ENCODE results near the gene TAF4.

The TAF4 gene

DNA sequence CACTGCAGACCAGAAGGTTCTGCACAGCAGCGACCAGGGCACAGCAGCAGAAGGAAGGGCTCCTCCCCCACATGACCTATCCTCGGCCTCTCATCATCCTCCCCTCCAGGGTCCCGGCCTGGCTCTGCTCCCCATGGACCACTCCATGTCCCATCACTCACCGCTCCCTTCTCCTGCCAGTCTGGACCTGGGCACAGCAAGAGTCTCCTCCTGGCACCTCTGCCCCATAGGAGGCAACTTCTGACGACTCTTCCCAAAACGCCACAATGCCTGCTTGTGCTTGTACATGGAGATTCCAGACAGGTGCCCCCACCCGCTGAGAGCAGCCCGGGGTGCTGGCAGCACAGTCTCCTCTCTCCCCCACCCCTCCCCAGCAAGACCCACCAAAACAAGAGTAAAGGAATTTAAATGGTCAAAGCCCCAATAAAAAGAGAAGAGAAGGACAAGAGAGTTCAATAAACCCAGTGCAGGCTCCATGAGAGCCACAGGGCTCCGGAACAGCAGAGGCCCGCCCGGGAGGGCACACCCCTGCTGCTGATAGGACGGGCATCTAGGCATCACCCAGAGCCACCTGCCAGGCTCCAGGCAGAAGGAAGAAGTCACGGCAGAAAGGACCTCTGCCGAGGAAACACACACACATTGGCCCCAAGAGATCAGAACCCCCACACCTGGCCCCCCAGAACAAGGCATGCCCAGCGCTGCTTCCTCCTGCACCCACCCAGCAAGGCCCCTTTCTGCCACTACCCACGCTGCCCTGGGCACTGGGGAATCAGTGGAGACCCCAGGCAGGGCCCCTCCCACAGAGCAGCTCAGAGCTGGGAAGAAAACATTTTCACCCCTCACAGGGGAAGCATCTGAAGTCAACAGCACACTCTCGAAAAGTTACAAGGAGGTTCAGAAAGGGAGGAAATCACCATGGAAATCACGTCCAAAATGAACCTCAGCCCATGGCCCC lies 15.2 kb downstream of the TAF4 start:
- Histone ChIP-seq H3K4me3 (ENCODE audit: insufficient read depth, low read length, poor library complexity, severe bottlenecking) (no peak overlapping the region), H4K20me1 (ENCODE audit: low read depth, low read length) (no peaks in the 10 kb centered on the region; the same call in 1 of the 2 replicates), H3K9ac (ENCODE audit: low read length) (no peak overlapping the region), H3K27me3 (ENCODE audit: low read length) (no peaks in the 10 kb centered on the region), H3K4me2 (ENCODE audit: low read depth, low read length, poor library complexity, severe bottlenecking) (no peak overlapping the region), H3K27ac (ENCODE audit: low read depth, low read length) (no peak overlapping the region), H3K79me2 (ENCODE audit: insufficient read depth, low read length) (peaks cover 61% of the 10 kb centered on the region), H2AFZ (ENCODE audit: low read depth, low read length, severe bottlenecking) (no peak overlapping the region), H3K9me2 (replicated peaks; ENCODE audit: insufficient read depth, low read length) (no peaks in the 10 kb centered on the region), H3F3A (ENCODE audit: insufficient read depth) (no peaks in the 10 kb centered on the region), H3K9me3 (ENCODE audit: insufficient read depth, low read length) (no peaks in the 10 kb centered on the region), H3K36me3 (ENCODE audit: low read length) (no peaks in the 10 kb centered on the region)
- no peak for TF ChIP-seq EZH2phosphoT487 (conservative IDR thresholded peaks at IDR 0.05; ENCODE audit: low read length)
- TF ChIP-seq, protein P1, sequence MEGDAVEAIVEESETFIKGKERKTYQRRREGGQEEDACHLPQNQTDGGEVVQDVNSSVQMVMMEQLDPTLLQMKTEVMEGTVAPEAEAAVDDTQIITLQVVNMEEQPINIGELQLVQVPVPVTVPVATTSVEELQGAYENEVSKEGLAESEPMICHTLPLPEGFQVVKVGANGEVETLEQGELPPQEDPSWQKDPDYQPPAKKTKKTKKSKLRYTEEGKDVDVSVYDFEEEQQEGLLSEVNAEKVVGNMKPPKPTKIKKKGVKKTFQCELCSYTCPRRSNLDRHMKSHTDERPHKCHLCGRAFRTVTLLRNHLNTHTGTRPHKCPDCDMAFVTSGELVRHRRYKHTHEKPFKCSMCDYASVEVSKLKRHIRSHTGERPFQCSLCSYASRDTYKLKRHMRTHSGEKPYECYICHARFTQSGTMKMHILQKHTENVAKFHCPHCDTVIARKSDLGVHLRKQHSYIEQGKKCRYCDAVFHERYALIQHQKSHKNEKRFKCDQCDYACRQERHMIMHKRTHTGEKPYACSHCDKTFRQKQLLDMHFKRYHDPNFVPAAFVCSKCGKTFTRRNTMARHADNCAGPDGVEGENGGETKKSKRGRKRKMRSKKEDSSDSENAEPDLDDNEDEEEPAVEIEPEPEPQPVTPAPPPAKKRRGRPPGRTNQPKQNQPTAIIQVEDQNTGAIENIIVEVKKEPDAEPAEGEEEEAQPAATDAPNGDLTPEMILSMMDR (IDR thresholded peaks at IDR 0.05; ENCODE audit: insufficient read depth, low read length, poor library complexity, severe bottlenecking), result no peak

DNA sequence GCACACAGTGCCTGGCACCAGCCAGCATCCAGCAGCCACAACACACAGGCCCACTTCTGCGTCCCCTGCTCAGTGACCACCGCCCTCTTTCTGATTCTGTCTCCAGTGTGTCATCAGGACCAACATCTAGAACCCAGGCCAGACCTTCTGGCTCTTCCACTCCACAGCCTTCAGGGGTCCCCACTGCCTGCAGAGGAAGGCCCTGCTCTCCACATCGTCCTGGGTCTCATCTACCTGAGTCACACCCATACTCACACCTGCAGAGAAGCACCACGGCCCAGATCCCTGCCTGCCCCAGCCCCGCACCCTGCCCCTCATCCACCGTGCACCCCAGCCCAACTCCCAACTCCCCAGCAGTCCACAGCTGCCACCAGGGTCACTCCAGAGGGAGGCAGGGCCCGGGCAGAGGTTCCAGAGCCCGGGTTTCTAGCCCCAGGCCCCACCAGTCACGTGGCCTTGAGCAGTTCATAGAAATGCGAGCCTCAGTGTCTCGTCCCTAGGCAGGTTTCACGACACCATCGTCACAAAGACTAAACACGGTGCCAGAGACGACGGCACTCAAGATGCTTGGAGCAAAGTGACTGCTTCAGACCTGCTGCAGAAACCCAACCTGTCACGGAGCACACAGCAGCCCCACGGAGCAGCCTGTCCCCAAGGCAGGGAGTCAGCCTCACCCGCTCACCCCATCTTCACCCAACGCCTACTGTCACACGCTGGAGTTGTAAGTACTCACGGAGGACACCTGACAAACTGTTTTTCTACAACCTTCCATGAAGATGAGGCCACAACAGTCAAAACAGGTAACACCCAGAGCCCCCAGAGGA lies 16.1 kb downstream of the TAF4 start:
- Histone ChIP-seq H3K9me2 (replicated peaks; ENCODE audit: insufficient read depth, low read length) (no peaks in the 10 kb centered on the region), H3K27me3 (ENCODE audit: low read length) (no peaks in the 10 kb centered on the region), H3K36me3 (ENCODE audit: low read length) (no peaks in the 10 kb centered on the region), H4K20me1 (ENCODE audit: low read depth, low read length) (no peaks in the 10 kb centered on the region; the same call in 1 of the 2 replicates), H3K4me3 (ENCODE audit: insufficient read depth, low read length, poor library complexity, severe bottlenecking) (no peak overlapping the region), H3K9me3 (ENCODE audit: insufficient read depth, low read length) (no peaks in the 10 kb centered on the region), H3K4me2 (ENCODE audit: low read depth, low read length, poor library complexity, severe bottlenecking) (no peak overlapping the region), H3K9ac (ENCODE audit: low read length) (no peak overlapping the region), H2AFZ (ENCODE audit: low read depth, low read length, severe bottlenecking) (no peak overlapping the region), H3F3A (ENCODE audit: insufficient read depth) (no peaks in the 10 kb centered on the region), H3K27ac (ENCODE audit: low read depth, low read length) (no peak overlapping the region), H3K79me2 (ENCODE audit: insufficient read depth, low read length) (peaks cover 63% of the 10 kb centered on the region)
- TF ChIP-seq EZH2phosphoT487 (conservative IDR thresholded peaks at IDR 0.05; ENCODE audit: low read length), result no peak
- TF ChIP-seq, protein P1 (IDR thresholded peaks at IDR 0.05; ENCODE audit: insufficient read depth, low read length, poor library complexity, severe bottlenecking), result no peak

GRCh38 chr20:62048821-62049291 lies 16.8 kb downstream of the TAF4 start:
- Histone ChIP-seq H3K4me2 (ENCODE audit: low read depth, low read length, poor library complexity, severe bottlenecking) (no peak overlapping the region), H3K27ac (ENCODE audit: low read depth, low read length) (no peak overlapping the region), H3K9ac (ENCODE audit: low read length) (no peak overlapping the region), H3F3A (ENCODE audit: insufficient read depth) (no peaks in the 10 kb centered on the region), H3K79me2 (ENCODE audit: insufficient read depth, low read length) (peaks cover 56% of the 10 kb centered on the region), H3K4me3 (ENCODE audit: insufficient read depth, low read length, poor library complexity, severe bottlenecking) (no peak overlapping the region), H3K9me2 (replicated peaks; ENCODE audit: insufficient read depth, low read length) (no peaks in the 10 kb centered on the region), H3K36me3 (ENCODE audit: low read length) (no peaks in the 10 kb centered on the region), H3K9me3 (ENCODE audit: insufficient read depth, low read length) (no peaks in the 10 kb centered on the region), H4K20me1 (ENCODE audit: low read depth, low read length) (peaks cover 4% of the 10 kb centered on the region; the same call in 1 of the 2 replicates), H2AFZ (ENCODE audit: low read depth, low read length, severe bottlenecking) (no peak overlapping the region), H3K27me3 (ENCODE audit: low read length) (no peaks in the 10 kb centered on the region)
- TF ChIP-seq EZH2phosphoT487 (conservative IDR thresholded peaks at IDR 0.05; ENCODE audit: low read length), result no peak
- TF ChIP-seq, protein P1 (IDR thresholded peaks at IDR 0.05; ENCODE audit: insufficient read depth, low read length, poor library complexity, severe bottlenecking), result no peak
